ENCODE results near the gene ABI3BP. TPM values are rescaled to one million over a fixed set of nuclear protein-coding genes. Genes with fewer than 3 reads are reported as not detected.

Gene ABI3BP
- total RNA-seq, 2 experiments from 2014 or later: not detected

DNA sequence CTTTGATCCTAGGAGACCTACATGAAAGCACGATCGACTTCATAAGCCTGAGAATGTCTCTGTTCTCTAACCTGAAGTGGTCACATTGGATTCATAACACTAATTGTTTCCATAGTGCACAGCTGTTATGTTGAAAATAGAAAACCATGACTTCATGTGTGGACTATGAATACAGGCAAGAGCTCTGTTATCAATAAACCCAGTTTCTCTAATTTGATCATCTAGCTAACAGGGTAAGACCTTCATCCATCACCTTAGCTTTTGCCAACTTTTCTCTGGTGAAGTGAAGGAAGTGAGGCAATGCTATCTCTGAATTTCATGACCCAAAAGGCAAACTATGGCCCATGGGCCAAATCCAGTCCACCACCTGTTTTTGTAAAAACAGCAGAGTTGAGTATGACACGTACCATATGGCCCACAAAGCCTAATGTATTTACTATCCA is 27.2 kb downstream of the ABI3BP start:
- H3K36me3 ChIP-seq (ENCODE audit: insufficient read depth, low read length): no peaks in the 10 kb centered on the region
- TF ChIP-seq, protein P1, sequence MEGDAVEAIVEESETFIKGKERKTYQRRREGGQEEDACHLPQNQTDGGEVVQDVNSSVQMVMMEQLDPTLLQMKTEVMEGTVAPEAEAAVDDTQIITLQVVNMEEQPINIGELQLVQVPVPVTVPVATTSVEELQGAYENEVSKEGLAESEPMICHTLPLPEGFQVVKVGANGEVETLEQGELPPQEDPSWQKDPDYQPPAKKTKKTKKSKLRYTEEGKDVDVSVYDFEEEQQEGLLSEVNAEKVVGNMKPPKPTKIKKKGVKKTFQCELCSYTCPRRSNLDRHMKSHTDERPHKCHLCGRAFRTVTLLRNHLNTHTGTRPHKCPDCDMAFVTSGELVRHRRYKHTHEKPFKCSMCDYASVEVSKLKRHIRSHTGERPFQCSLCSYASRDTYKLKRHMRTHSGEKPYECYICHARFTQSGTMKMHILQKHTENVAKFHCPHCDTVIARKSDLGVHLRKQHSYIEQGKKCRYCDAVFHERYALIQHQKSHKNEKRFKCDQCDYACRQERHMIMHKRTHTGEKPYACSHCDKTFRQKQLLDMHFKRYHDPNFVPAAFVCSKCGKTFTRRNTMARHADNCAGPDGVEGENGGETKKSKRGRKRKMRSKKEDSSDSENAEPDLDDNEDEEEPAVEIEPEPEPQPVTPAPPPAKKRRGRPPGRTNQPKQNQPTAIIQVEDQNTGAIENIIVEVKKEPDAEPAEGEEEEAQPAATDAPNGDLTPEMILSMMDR (IDR thresholded peaks at IDR 0.05): no peak
- no peaks in the 10 kb centered on the region for H3K4me1 ChIP-seq (ENCODE audit: insufficient read depth, low read length)
- Mint-ChIP-seq H3K27ac (no peak overlapping the region), H3K36me3 (ENCODE audit: low read depth) (no peaks in the 10 kb centered on the region), H3K4me3 (no peak overlapping the region), H3K9me3 (no peaks in the 10 kb centered on the region), H3K27me3 (no peaks in the 10 kb centered on the region), H3K4me1 (ENCODE audit: low read depth) (no peaks in the 10 kb centered on the region)
- peaks cover 0 to 3% of the 10 kb centered on the region in 2 experiments for H3K9me3 ChIP-seq (ENCODE audit: control insufficient read depth in 1 of 2, insufficient read depth in 1 of 2, low read length in 2 of 2)
- no peak overlapping the region for H3K4me3 ChIP-seq (ENCODE audit: low read length)
- DNase-seq (no peak), ATAC-seq (ENCODE audit: poor library complexity) (no peak)
- CTCF ChIA-PET: no interaction called here
- no peaks in the 10 kb centered on the region for H3K27me3 ChIP-seq (ENCODE audit: control insufficient read depth in 1 of 2, insufficient read depth in 2 of 2, low read length in 2 of 2)
- no peak overlapping the region for H3K27ac ChIP-seq (ENCODE audit: low read depth in 1 of 2, low read length in 2 of 2)
- POLR2A ChIA-PET: no interaction called here
- intact Hi-C loops (cut with DNase I, micrococcal nuclease): no loop called here

DNA sequence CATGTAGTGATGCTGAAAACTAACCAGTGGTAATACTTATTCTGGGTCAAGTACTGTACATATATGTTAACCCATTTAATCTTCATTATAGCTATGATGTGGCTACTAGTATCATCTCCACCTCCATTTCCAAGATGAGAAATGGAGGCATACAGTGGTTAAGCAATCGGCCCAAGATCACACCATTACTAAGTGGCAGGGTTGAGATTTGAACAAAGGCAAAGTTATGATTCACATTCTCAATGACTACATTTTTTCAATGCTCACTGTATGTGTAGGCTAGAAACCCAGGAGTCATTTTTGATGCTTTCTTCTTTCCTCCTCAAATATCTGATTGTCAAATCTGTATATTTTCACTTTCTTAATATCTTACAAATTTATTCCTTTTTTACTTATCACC is 30.2 kb downstream of the ABI3BP start:
- Mint-ChIP-seq H3K36me3 (ENCODE audit: low read depth) (no peaks in the 10 kb centered on the region), H3K27ac (no peak overlapping the region), H3K4me1 (ENCODE audit: low read depth) (no peaks in the 10 kb centered on the region), H3K27me3 (no peaks in the 10 kb centered on the region), H3K9me3 (no peaks in the 10 kb centered on the region), H3K4me3 (no peak overlapping the region)
- CTCF ChIA-PET: no interaction called here
- H3K36me3 ChIP-seq (ENCODE audit: insufficient read depth, low read length): no peaks in the 10 kb centered on the region
- H3K27me3 ChIP-seq (ENCODE audit: control insufficient read depth in 1 of 2, insufficient read depth in 2 of 2, low read length in 2 of 2): no peaks in the 10 kb centered on the region
- DNase-seq (no peak), ATAC-seq (ENCODE audit: poor library complexity) (no peak)
- intact Hi-C loops (cut with DNase I, micrococcal nuclease): no loop called here
- H3K4me3 ChIP-seq (ENCODE audit: low read length): no peak overlapping the region
- TF ChIP-seq, protein P1 (IDR thresholded peaks at IDR 0.05): no peak
- POLR2A ChIA-PET: no interaction called here
- H3K27ac ChIP-seq (ENCODE audit: low read depth in 1 of 2, low read length in 2 of 2): no peak overlapping the region
- no peaks in the 10 kb centered on the region for H3K4me1 ChIP-seq (ENCODE audit: insufficient read depth, low read length)
- peaks cover 4 to 10% of the 10 kb centered on the region in 2 experiments for H3K9me3 ChIP-seq (ENCODE audit: control insufficient read depth in 1 of 2, insufficient read depth in 1 of 2, low read length in 2 of 2)

DNA sequence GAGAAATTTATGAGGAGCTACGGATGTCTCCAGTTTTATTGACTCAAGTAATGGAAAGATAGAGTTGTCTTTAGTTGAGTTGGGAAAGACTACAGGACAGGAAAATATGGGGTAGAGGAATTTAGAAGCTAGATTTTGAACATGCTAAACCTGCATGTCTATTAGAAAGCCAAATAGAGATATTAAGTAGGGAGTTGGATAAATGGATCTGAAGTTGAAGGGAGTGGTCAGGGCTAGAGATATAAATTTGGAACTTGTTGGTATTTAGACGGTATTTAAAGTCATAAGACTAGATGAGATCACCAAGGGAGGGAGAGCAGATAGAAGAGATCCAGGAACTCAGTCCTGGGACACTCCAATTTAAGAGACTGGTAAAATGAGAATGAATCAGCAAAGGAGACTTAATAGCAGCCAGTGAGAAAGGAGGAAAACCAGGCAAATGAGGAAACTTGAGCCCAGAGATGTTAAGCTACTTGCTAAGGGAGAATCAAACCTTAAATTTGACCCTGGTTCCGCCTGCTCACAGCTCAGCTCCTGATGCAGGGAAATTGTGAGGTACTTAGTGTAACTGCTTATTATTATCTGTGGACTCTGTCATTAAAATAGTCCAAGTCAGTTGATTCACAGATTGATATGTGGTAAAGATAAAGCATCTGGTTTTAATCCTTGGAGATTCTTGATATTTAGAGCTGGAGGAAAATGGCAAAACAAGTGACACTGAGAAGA is 35.8 kb downstream of the ABI3BP start:
- peaks cover 9% of the 10 kb centered on the region for H3K27me3 Mint-ChIP-seq
- ChIA-PET POLR2A (no interaction called here), CTCF (no interaction called here)
- Histone ChIP-seq H3K4me3 (ENCODE audit: low read length) (no peak overlapping the region), H3K36me3 (ENCODE audit: insufficient read depth, low read length) (no peaks in the 10 kb centered on the region), H3K27me3 (ENCODE audit: control insufficient read depth in 1 of 2, insufficient read depth in 2 of 2, low read length in 2 of 2) (no peaks in the 10 kb centered on the region), H3K27ac (ENCODE audit: low read depth in 1 of 2, low read length in 2 of 2) (no peak overlapping the region), H3K9me3 (ENCODE audit: control insufficient read depth in 1 of 2, insufficient read depth in 1 of 2, low read length in 2 of 2) (peaks cover 4 to 7% of the 10 kb centered on the region in 2 experiments), H3K4me1 (ENCODE audit: insufficient read depth, low read length) (no peaks in the 10 kb centered on the region)
- no peaks in the 10 kb centered on the region for H3K4me1 Mint-ChIP-seq (ENCODE audit: low read depth)
- no peaks in the 10 kb centered on the region for H3K36me3 Mint-ChIP-seq (ENCODE audit: low read depth)
- H3K27ac Mint-ChIP-seq: no peak overlapping the region
- intact Hi-C loops (cut with DNase I, micrococcal nuclease): no loop called here
- no peaks in the 10 kb centered on the region for H3K9me3 Mint-ChIP-seq
- ATAC-seq (ENCODE audit: poor library complexity) (no peak), DNase-seq (no peak)
- TF ChIP-seq, protein P1 (IDR thresholded peaks at IDR 0.05): no peak
- no peak overlapping the region for H3K4me3 Mint-ChIP-seq

Data from CD4-positive, alpha-beta T cell (primary cell).